GM19328 (cell line): Measurements from ENCODE around the gene NDUFA7.
"Not testable (repeated sequence)": the region's sequence is repeated elsewhere in the genome, so short reads cannot be mapped to it uniquely, and the experiment has no call there.

Experiments
- ATAC-seq: cut with Tn5 transposase; IDR thresholded peaks from one replicate; pipeline ENCODE4 v1.9.1; 2021; ENCODE audit warnings: mild to moderate bottlenecking, moderate library complexity; ENCODE audit not compliant: unreplicated experiment

NDUFA7 gene

GRCh38 chr19:8269724-8270123 lies 51.5 kb downstream of the NDUFA7 start:
- no peak for ATAC-seq

DNA sequence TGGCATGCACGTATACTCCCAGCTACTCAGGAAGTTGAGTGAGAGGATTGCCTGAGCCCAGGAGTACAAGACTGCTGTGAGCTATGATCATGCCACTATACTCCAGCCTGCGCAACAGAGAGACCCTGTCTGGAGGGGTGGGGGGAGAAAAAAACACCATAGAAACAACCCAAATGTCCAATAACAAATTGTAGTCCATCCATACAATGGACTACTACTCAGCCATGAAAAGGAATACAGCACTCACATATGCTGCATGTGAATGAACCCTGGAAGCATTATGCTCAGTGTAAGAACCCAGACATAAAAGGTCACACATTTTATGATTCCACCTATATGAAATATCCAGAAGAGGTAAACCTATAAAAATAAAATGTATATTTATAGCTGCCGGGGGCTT lies 55.3 kb downstream of the NDUFA7 start:
- ATAC-seq = no peak

GRCh38 chr19:8264248-8264647 lies 56.9 kb downstream of the NDUFA7 start:
- not testable (repeated sequence) for ATAC-seq

DNA sequence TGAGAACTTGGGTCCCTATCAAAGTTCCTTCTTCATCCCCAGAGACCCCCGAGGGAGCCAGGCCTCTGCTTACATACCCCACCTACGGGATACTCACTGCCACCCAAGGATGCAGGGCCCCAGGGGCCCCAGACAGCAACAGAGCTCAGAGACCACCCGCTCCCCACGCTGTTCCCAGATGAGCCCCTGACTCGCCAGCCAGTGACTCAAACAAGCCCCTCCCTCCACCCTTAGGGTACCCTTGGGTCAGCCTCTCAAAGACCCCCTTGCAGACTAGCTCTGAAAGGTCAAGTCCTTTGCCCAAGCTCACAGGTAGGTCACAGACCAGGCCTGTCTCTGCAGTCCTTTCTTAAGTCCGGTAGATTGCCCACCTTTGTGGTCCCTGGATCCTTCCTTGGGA lies 58.7 kb downstream of the NDUFA7 start:
- no peak for ATAC-seq

GRCh38 chr19:8261881-8262280 lies 59.3 kb downstream of the NDUFA7 start:
- ATAC-seq = no peak

- ATAC-seq = no peak
These were observed 59.8 kb downstream of the NDUFA7 start for GRCh38 chr19:8261347-8261746.
